DMS114 treated with DMSO at 0.1 percent for 48 hours (cell line): ENCODE results near the gene KLF7.

Experiments
- DNase-seq: peaks from one replicate; lab custom pipeline; 2025; ENCODE audit not compliant: unreplicated experiment; lab: John Stamatoyannopoulos, UW

KLF7 gene

DNA sequence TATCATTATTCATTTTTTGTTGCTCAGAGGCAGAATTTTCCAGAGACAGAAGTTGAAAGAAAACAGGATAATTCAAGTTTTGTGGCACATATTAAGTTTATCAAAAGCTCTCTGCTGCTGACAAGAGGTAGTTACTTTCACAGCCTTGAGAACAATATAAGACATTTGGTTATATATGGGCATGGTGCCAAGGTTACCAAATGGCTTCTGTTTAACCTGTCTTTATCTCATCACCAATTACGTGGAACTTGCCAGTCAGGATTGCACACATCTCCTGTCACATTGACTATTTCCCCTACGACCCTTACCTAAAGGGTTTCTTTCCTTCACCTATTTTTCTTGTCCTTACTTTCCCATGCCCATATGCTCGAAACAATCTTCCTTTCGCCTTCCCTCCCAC, 35.9 kb downstream of the KLF7 start:
- no peak for DNase-seq

DNA sequence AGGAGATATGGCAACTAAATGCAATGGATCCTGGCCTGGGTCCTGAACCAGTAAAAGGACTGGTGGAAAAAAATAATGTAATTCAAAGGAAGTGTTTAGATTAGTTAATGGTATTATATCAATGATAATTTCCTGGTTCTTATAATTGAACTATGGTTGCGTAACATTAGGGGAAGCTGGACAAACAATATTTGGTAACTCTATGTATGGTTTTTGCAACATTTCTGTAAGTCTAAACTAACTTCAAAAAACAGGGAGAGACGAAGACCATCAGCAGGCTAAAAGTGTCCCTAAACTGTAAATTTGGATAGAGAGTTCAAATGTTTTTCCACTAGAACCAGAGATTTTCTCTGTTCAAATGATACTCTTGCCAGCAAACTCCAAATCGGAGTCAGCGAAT, 36.9 kb downstream of the KLF7 start:
- DNase-seq, result no peak

DNA sequence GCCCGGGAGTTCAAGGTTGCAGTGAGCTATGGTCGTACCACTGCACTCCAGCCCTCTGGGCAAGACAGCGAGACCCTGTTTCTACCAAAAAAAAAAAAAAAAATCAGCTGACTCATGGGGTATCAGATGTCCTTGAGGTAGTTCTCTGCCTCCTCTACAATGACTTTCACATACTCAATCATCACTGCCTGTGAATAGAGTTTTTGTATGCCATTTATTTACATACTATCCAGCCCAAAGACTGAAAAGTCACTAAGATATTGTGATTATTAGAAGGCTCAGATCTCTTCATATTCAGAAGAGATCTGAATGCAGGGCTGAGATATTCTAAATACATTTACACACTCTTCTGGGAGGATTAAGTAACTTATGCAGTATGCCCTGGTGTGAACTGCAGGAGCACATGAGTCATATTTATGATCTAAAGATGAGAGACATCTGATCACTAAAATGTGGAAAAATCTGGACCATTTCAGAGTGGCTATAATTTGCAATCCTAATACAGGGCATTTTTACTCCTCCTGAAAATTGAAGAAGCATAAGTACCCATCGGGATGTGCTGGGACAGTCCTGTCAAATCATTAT, 38.9 kb downstream of the KLF7 start:
- no peak for DNase-seq

- no peak for DNase-seq
Measured at GRCh38 chr2:207123776-207124391, 41.9 kb downstream of the KLF7 start.

DNA sequence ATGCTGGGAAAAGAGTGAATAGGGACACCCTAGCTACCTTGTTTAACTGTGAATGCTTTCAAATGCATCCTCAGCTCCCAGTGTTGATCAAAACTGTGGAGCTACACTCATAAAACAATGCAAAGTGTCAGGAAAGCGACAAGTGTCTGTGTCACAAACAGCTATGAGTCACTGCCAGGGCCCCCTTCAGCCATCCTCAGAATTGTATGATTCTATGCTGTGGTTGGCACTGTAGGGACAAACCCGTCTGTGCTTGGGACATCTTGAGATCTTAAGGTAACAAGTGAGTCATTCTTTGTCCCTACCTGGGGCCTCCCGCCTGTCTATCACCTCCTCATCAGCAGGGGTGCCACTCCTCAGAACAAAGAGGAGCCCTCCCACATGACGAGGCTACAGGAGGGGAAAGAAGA, 42.4 kb downstream of the KLF7 start:
- no peak for DNase-seq

GRCh38 chr2:207122651-207123334, 43.0 kb downstream of the KLF7 start:
- no peak for DNase-seq

GRCh38 chr2:207121784-207122183, 44.0 kb downstream of the KLF7 start:
- DNase-seq, result no peak

GRCh38 chr2:207119048-207119447, 46.7 kb downstream of the KLF7 start:
- DNase-seq, result no peak

GRCh38 chr2:207117668-207118067, 48.1 kb downstream of the KLF7 start:
- no peak for DNase-seq

DNA sequence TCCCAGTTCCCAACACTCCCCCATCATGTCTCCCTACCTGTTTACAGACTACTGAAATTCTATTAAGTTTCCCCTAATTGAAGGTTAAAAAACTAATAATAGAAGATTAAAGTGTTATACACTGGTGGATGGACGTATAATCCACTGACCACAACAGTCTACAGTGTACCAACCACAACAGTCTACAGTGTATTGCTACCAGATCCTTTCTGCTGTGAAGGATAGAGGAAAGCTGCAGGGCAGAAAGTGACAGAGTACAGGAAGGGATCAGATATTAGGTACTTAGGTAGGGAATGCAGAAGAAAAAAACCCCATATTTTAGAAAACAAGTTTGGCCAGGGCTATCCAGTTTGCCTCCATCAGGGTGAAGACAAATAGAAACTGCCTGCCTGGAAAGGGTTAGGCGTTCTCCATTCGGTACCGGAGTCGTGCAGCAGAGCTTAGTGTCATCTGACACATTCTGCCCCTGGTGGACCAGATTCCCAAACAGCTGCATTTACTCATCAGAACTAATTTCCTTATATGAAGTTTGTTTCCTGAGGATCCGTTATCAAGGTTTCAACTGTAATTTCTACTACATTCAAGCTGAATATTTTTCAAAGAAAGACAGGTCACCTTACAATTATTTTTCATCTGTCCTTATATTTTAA, 49.9 kb downstream of the KLF7 start:
- DNase-seq, result no peak

DNA sequence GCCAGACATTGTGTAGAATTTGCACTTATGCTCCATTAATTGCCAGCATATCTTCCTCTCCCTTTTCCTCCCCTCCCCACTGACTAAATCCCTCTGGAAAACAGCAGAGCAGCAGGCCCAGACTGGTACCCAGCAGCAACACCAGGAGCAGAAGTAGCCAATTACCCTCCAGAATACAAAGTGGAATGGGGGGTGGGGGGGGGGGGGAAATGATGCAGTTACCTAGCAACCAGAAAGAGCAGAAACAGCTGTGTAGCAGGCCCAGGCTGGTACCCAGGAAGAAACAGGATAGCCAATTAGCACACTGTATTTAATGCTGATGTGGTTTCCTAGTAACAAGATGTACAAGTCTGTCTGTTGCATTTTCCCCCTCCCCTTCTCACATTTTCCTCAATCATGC, 52.3 kb downstream of the KLF7 start:
- DNase-seq, result no peak

- no peak for DNase-seq
Measured at GRCh38 chr2:207112785-207113184, 53.0 kb downstream of the KLF7 start.

DNA sequence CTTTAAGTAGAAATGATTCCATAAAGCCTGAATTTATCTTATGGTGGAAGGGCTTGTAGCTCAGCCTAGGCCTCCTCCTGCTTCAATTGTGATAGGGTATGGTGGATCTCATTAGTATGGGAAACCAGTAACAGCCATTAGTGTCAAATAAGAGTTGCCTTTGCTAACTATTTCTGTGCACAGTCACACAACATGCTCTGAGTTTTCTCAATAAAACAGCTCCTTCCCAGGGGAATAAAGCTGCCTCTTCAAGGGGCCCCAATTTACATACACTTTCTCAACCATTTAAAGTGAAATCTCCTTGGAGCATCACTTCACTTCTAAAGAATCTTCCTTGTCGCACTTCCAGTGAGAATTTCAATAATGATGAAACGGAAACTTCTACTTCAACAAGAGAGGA, 53.4 kb downstream of the KLF7 start:
- DNase-seq, result no peak

GRCh38 chr2:207111757-207112156, 54.0 kb downstream of the KLF7 start:
- no peak for DNase-seq

- DNase-seq, result no peak
Measured at GRCh38 chr2:207110715-207111114, 55.0 kb downstream of the KLF7 start.

- DNase-seq, result no peak
Measured at GRCh38 chr2:207110310-207110709, 55.4 kb downstream of the KLF7 start.

GRCh38 chr2:207109768-207110167, 56.0 kb downstream of the KLF7 start:
- no peak for DNase-seq

- no peak for DNase-seq
Measured at GRCh38 chr2:207108440-207108839, 57.3 kb downstream of the KLF7 start.

DNA sequence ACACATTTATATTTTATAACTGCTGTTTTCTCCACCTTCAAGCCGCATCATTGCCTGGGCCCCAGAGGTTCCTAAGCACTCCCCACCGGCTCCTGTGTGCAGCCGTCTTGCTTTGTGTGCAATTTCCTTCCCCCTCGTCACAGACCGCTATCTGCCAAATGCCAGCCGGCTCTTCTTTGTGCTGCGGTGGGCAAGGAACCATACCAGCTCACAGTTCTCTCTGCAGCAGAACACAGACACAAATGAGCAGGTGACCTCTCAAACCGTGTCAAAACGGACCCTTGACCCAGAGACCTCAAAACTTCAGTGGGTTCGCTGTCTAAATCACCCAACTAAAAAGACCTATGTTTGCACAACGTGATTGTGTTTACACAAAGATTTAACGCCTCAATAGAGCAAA, 58.2 kb downstream of the KLF7 start:
- no peak for DNase-seq

DNA sequence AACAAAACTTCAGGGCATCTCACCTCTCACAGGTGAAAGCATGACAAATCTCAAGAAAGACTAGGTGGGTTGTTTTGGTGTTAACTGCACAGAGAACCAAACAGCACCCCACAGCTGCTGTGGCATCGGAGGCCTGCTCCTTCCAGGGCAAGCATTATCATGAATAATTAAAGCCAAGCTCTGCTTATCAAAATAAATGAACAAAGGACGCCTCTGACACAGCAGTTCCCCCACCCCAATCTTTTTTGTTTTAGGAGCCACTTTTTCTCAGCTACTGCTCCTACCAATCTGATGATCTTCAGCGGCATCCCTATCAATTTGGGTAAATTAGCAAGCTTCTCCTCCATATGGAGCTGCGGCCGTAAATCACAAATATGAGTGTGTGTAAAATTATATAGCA, 58.6 kb downstream of the KLF7 start:
- DNase-seq, result no peak

DNA sequence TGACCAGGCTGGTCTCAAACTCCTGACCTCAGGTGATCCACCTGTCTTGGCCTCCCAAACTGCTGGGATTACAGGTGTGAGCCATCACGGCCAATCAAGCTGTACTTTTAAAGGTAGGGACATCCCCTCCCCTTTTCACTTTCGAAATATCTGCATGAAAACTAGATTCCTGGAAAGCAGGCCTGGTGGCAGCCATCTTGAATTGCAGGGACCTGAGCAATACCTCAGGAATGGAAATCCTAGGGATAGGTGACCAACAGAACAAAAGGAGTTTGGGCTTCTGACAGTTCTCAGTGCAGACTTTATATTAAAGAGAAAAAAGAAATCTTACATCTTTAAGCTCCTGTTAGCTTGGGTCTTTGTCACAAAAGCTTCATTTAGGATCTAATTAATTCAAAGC, 62.6 kb downstream of the KLF7 start:
- DNase-seq, result no peak

- DNase-seq, result no peak
Measured at GRCh38 chr2:207101984-207102383, 63.8 kb downstream of the KLF7 start.
